HEK293 (cell line): ENCODE measurements around the gene TMEM150C.

Experiments
- CTCF ChIA-PET: fragments of 350-600 bp; formaldehyde crosslinking; extraction: SDS; loops from one replicate; lab custom pipeline; 2021; ENCODE audit warnings: antibody characterized with exemption; lab: Yijun Ruan, JAX
- POLR2A ChIA-PET: fragments of 300-600 bp; formaldehyde crosslinking; extraction: SDS; loops from one replicate; lab custom pipeline; 2020; ENCODE audit warnings: antibody characterized with exemption, inconsistent platforms; lab: Yijun Ruan, JAX
- H3K27ac ChIP-seq: fragments of 200-500 bp; sonication (Bioruptor generic); 2 replicates; pipeline ENCODE4 v1.5.1; 2014; ENCODE audit warnings: low read depth, low read length, control low read depth, inconsistent platforms; ENCODE audit errors: extremely low read depth
- H3K36me3 ChIP-seq, 2 experiments: fragments of 200-500 bp in 1 of 2; sonication (Bioruptor generic) in 1 of 2; 1 replicate in 1 of 2; 2 replicates in 1 of 2; pipeline ENCODE4 v1.5.1; 2014 to 2017; ENCODE audit warnings: inconsistent platforms in 2 of 2, low read length in 2 of 2; ENCODE audit not compliant: control insufficient read depth in 2 of 2, insufficient read depth in 1 of 2
- H3K4me1 ChIP-seq: fragments of 200-500 bp; sonication (Bioruptor generic); 2 replicates; pipeline ENCODE4 v1.5.1; 2014; ENCODE audit warnings: mild to moderate bottlenecking, low read length, inconsistent platforms; ENCODE audit not compliant: control insufficient read depth, insufficient read depth
- H3K4me3 ChIP-seq: 2 replicates; pipeline ENCODE4 v1.5.1; 2011; ENCODE audit warnings: low read depth, mild to moderate bottlenecking, control low read depth, low read length, moderate library complexity
- H3K9me3 ChIP-seq: fragments of 200-500 bp; sonication (Bioruptor generic); 2 replicates; pipeline ENCODE4 v1.5.1; 2014; ENCODE audit warnings: low read depth, low read length, inconsistent platforms; ENCODE audit not compliant: control insufficient read depth, insufficient read depth
- INSM2 ChIP-seq: fragments of 450-650 bp; formaldehyde crosslinking; IDR thresholded peaks from 2 replicates; pipeline ENCODE4 v1.5.1; 2016; ENCODE audit warnings: missing biosample characterization, missing genetic modification characterization
- SALL2 ChIP-seq: fragments of 450-650 bp; formaldehyde crosslinking; IDR thresholded peaks from 2 replicates; pipeline ENCODE4 v1.5.0; 2017; ENCODE audit warnings: missing biosample characterization, mild to moderate bottlenecking, missing genetic modification characterization, borderline replicate concordance
- TRIM28 ChIP-seq: IDR thresholded peaks from 2 replicates; pipeline ENCODE4 v1.6.1; 2011; ENCODE audit warnings: low read length, control low read depth, borderline replicate concordance
- ZBTB17 ChIP-seq: fragments of 450-650 bp; formaldehyde crosslinking; IDR thresholded peaks from 2 replicates; pipeline ENCODE4 v1.5.1; 2016; ENCODE audit warnings: missing biosample characterization, missing genetic modification characterization
- ZBTB44 ChIP-seq: fragments of 450-650 bp; IDR thresholded peaks from 2 replicates; pipeline ENCODE4 v1.5.1; 2018; ENCODE audit warnings: missing biosample characterization, mild to moderate bottlenecking, missing genetic modification characterization
- ZBTB48 ChIP-seq: fragments of 450-650 bp; formaldehyde crosslinking; IDR thresholded peaks from 2 replicates; pipeline ENCODE4 v1.5.1; 2016; ENCODE audit warnings: missing biosample characterization, missing genetic modification characterization
- ZBTB7A ChIP-seq: fragments of 450-650 bp; formaldehyde crosslinking; IDR thresholded peaks from 2 replicates; pipeline ENCODE4 v1.5.1; 2016; ENCODE audit warnings: low read depth, missing biosample characterization, missing genetic modification characterization
- ZEB2 ChIP-seq: fragments of 450-650 bp; formaldehyde crosslinking; IDR thresholded peaks from 2 replicates; pipeline ENCODE4 v1.5.1; 2016; ENCODE audit warnings: missing biosample characterization, missing genetic modification characterization
- ZFHX2 ChIP-seq: fragments of 450-650 bp; formaldehyde crosslinking; conservative IDR thresholded peaks from 2 replicates; pipeline ENCODE4 v1.5.1; 2016; ENCODE audit warnings: missing biosample characterization, missing genetic modification characterization
- ZIC2 ChIP-seq: fragments of 450-650 bp; formaldehyde crosslinking; IDR thresholded peaks from 2 replicates; pipeline ENCODE4 v1.5.1; 2016; ENCODE audit warnings: missing biosample characterization, missing genetic modification characterization
- ZNF121 ChIP-seq: fragments of 450-650 bp; formaldehyde crosslinking; IDR thresholded peaks from 2 replicates; pipeline ENCODE4 v1.5.1; 2016; ENCODE audit warnings: missing biosample characterization, missing genetic modification characterization
- ZNF138 ChIP-seq: fragments of 450-650 bp; formaldehyde crosslinking; IDR thresholded peaks from 2 replicates; pipeline ENCODE4 v1.5.1; 2016; ENCODE audit warnings: missing biosample characterization, missing genetic modification characterization, borderline replicate concordance
- ZNF354C ChIP-seq: fragments of 450-650 bp; formaldehyde crosslinking; IDR thresholded peaks from 2 replicates; pipeline ENCODE4 v1.5.1; 2016; ENCODE audit warnings: missing biosample characterization, missing genetic modification characterization, low read depth, borderline replicate concordance
- ZNF391 ChIP-seq: fragments of 450-650 bp; formaldehyde crosslinking; IDR thresholded peaks from 2 replicates; pipeline ENCODE4 v1.5.1; 2016; ENCODE audit warnings: low read depth, missing biosample characterization, missing genetic modification characterization, borderline replicate concordance
- ZNF513 ChIP-seq: fragments of 450-650 bp; IDR thresholded peaks from 2 replicates; pipeline ENCODE4 v1.5.1; 2018; ENCODE audit warnings: missing biosample characterization, missing genetic modification characterization
- ZNF600 ChIP-seq: fragments of 450-650 bp; formaldehyde crosslinking; IDR thresholded peaks from 2 replicates; pipeline ENCODE4 v1.5.1; 2016; ENCODE audit warnings: missing biosample characterization, missing genetic modification characterization
- ZNF658 ChIP-seq: fragments of 450-650 bp; formaldehyde crosslinking; IDR thresholded peaks from 2 replicates; pipeline ENCODE4; 2016; ENCODE audit warnings: missing biosample characterization, missing genetic modification characterization
- ZNF704 ChIP-seq: fragments of 450-650 bp; formaldehyde crosslinking; IDR thresholded peaks from 2 replicates; pipeline ENCODE4 v1.5.1; 2016; ENCODE audit warnings: missing biosample characterization, missing genetic modification characterization
- ZSCAN16 ChIP-seq: fragments of 450-650 bp; formaldehyde crosslinking; IDR thresholded peaks from 2 replicates; pipeline ENCODE4 v1.5.1; 2016; ENCODE audit warnings: missing biosample characterization, missing genetic modification characterization

The TMEM150C gene

GRCh38 chr4:82437285-82438005, 124.3 kb downstream of the TMEM150C start:
- Histone ChIP-seq H3K9me3 (no peaks in the 10 kb centered on the region), H3K27ac (no peak overlapping the region), H3K4me1 (no peaks in the 10 kb centered on the region), H3K36me3 (peaks cover 0 to 13% of the 10 kb centered on the region in 2 experiments; a peak in 2 of 3 replicates)
- ChIA-PET CTCF (no interaction called here), POLR2A (interaction anchor here (1.1 to 1.6 kb wide), 2 partner anchors 8 to 63 kb away, joined by 6 to 7 read pairs; partner anchors contain the start of gene HNRNPD)
- TF ChIP-seq ZBTB17 (tag by site-specific recombination) (peak; percentile 59; the same call in 1 of the 2 replicates), ZNF600 (peak; percentile 99), ZBTB48 (tag by site-specific recombination) (no peak), TRIM28 (0 out of 2 replicates have a peak, but pooled peaks have one; percentile 59), ZEB2 (tag by site-specific recombination) (no peak), ZBTB44 (tag by site-specific recombination) (0 out of 2 replicates have a peak, but pooled peaks have one; percentile 44), ZFHX2 (tag by site-specific recombination) (0 out of 2 replicates have a peak, but pooled peaks have one; percentile 12), ZIC2 (peak; percentile 79)
- TF ChIP-seq, all 188 proteins: peak for 6
- H3K4me3 ChIP-seq, result no peak overlapping the region

- peaks cover 0 to 13% of the 10 kb centered on the region in 2 experiments; a peak in 2 of 3 replicates for H3K36me3 ChIP-seq
- POLR2A ChIA-PET, result interaction anchor here (1.1 to 1.6 kb wide), 2 partner anchors 7 to 63 kb away, joined by 6 to 7 read pairs; partner anchors contain the start of gene HNRNPD
- TF ChIP-seq INSM2 (no peak), ZBTB7A (tag by site-specific recombination) (no peak), ZNF513 (peak; percentile 64), ZNF121 (tag by site-specific recombination) (peak; percentile 75)
- TF ChIP-seq, all 188 proteins: peak for 2
- H3K9me3 ChIP-seq, result no peaks in the 10 kb centered on the region
- no peak overlapping the region for H3K27ac ChIP-seq
- CTCF ChIA-PET, result interaction anchor here (0.6 kb wide), 1 partner anchor 202 kb away, joined by 6 read pairs; no protein-coding TSS in a partner anchor
- no peak overlapping the region for H3K4me3 ChIP-seq
- no peaks in the 10 kb centered on the region for H3K4me1 ChIP-seq
These were observed 125.0 kb downstream of the TMEM150C start for GRCh38 chr4:82436780-82437179.

- Histone ChIP-seq H3K4me1 (no peaks in the 10 kb centered on the region), H3K4me3 (no peak overlapping the region), H3K36me3 (peaks cover 0 to 13% of the 10 kb centered on the region in 2 experiments; a peak in 2 of 3 replicates), H3K9me3 (no peaks in the 10 kb centered on the region), H3K27ac (no peak overlapping the region)
- ChIA-PET POLR2A (no interaction called here), CTCF (no interaction called here)
- TF ChIP-seq SALL2 (no peak), ZSCAN16 (tag by site-specific recombination) (no peak), ZNF138 (tag by site-specific recombination) (no peak), ZNF704 (tag by site-specific recombination) (no peak), ZNF391 (tag by site-specific recombination) (no peak), ZNF354C (tag by site-specific recombination) (no peak), TRIM28 (no peak), ZNF658 (tag by site-specific recombination) (no peak)
These were observed 125.7 kb downstream of the TMEM150C start for GRCh38 chr4:82436130-82436529.
